ENCODE measurements around the gene SMAD7.

DNA sequence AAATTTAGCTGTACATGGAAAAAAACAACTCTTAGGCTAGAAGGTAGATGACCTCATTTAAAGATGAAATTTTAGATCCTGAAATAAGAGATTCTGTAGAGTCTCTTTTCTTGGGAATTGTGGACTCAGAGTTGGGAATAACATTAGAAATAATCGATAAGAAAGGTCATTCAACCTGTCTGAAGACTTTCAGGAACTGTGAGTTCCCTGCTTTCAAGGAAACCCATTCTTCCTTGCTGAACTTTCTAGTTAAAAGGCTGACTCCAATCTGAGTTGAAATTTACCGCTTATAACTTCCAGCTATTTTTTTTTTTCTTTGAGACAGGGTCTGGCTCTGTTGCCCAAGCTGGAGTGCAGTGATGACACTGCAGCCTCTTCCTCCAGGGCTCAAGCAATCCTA, 16.8 kb upstream of the SMAD7 start:
- TF ChIP-seq, protein P1, sequence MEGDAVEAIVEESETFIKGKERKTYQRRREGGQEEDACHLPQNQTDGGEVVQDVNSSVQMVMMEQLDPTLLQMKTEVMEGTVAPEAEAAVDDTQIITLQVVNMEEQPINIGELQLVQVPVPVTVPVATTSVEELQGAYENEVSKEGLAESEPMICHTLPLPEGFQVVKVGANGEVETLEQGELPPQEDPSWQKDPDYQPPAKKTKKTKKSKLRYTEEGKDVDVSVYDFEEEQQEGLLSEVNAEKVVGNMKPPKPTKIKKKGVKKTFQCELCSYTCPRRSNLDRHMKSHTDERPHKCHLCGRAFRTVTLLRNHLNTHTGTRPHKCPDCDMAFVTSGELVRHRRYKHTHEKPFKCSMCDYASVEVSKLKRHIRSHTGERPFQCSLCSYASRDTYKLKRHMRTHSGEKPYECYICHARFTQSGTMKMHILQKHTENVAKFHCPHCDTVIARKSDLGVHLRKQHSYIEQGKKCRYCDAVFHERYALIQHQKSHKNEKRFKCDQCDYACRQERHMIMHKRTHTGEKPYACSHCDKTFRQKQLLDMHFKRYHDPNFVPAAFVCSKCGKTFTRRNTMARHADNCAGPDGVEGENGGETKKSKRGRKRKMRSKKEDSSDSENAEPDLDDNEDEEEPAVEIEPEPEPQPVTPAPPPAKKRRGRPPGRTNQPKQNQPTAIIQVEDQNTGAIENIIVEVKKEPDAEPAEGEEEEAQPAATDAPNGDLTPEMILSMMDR (IDR thresholded peaks at IDR 0.05 in 4 of 5, conservative IDR thresholded peaks at IDR 0.05 in 1 of 5), result no peak
- TF ChIP-seq POLR2A (IDR thresholded peaks at IDR 0.05), result no peak

Data from gastrocnemius medialis (tissue), 4 donors.